Endothelial cell of umbilical vein (primary cell): ENCODE results near the gene ZNF205. TPM values are rescaled to one million over a fixed set of nuclear protein-coding genes. Genes with fewer than 3 reads are reported as not detected.

Source experiments
- BruUV-seq: library from RNA; stranded (reverse); fragments of 400-500 nt; replicated peaks from 2 replicates; lab custom pipeline; 2021; lab: Mats Ljungman, UMichigan
- CTCF ChIA-PET: fragments of 300-600, 350-600 bp; sonication (Branson Sonifier 250); formaldehyde crosslinking; loops from one replicate; lab custom pipeline; 2021; ENCODE audit warnings: antibody characterized with exemption, inconsistent platforms; lab: Charles Lee
- POLR2A ChIA-PET: fragments of 300-600, 350-600 bp; sonication (Branson Sonifier 250); formaldehyde crosslinking; loops from one replicate; lab custom pipeline; 2021; ENCODE audit warnings: antibody characterized with exemption, inconsistent platforms; lab: Charles Lee
- DNase-seq: peaks from one replicate; pipeline ENCODE4 v3.0.0-alpha.2; 2011; ENCODE audit warnings: low read depth, low spot score
- FAIRE-seq: peaks from 2 replicates; lab custom pipeline; 2011; peaks lifted over from hg19 to GRCh38; lab: Jason Lieb, UNC
- H2AFZ ChIP-seq: 2 replicates; pipeline ENCODE4 v1.6.0; 2012; ENCODE audit warnings: low read depth, low read length, control low read depth, inconsistent platforms
- H3K27ac ChIP-seq: 2 replicates; pipeline ENCODE4 v1.5.1; 2011; ENCODE audit warnings: low read depth, mild to moderate bottlenecking, control low read depth, low read length, moderate library complexity; ENCODE audit not compliant: insufficient read depth
- H3K27me3 ChIP-seq, 2 experiments: 2 replicates each; pipeline versions ENCODE4 v1.6.0 to v1.6.1; 2011; ENCODE audit warnings: low read length in 2 of 2, mixed read lengths in 1 of 2; ENCODE audit not compliant: control insufficient read depth in 2 of 2, insufficient read depth in 2 of 2
- H3K36me3 ChIP-seq, 2 experiments: 2 replicates in 1 of 2; 3 replicates in 1 of 2; pipeline ENCODE4 v1.5.1; 2011; ENCODE audit warnings: low read length in 2 of 2, mild to moderate bottlenecking in 1 of 2, moderate library complexity in 1 of 2; ENCODE audit not compliant: control insufficient read depth in 2 of 2, insufficient read depth in 2 of 2; ENCODE audit errors: extremely low read depth in 1 of 2
- H3K4me1 ChIP-seq: 3 replicates; pipeline ENCODE4 v1.5.1; 2011; ENCODE audit warnings: mild to moderate bottlenecking, low read length; ENCODE audit not compliant: control insufficient read depth, insufficient read depth; ENCODE audit errors: extremely low read depth
- H3K4me2 ChIP-seq: 2 replicates; pipeline ENCODE4 v1.6.1; 2011; ENCODE audit warnings: low read length, control low read depth, mixed read lengths; ENCODE audit not compliant: insufficient read depth
- H3K4me3 ChIP-seq, 3 experiments: fragments of 200-600 bp in 1 of 3; sonication (generic), shearing (Covaris generic) in 1 of 3; replicated peaks in 1 of 3; 2 replicates each; pipeline ENCODE4 v1.5.1; 2011 to 2016; ENCODE audit warnings: control low read depth in 3 of 3, low read length in 3 of 3, mild to moderate bottlenecking in 2 of 3, inconsistent platforms in 1 of 3, low read depth in 1 of 3, moderate library complexity in 1 of 3; ENCODE audit not compliant: insufficient read depth in 1 of 3
- H3K79me2 ChIP-seq: 2 replicates; pipeline ENCODE4 v1.6.0; 2012; ENCODE audit warnings: low read length, inconsistent platforms; ENCODE audit not compliant: control insufficient read depth, insufficient read depth
- H3K9ac ChIP-seq: replicated peaks from 2 replicates; pipeline ENCODE3; 2011; ENCODE audit warnings: low read length, control low read depth; ENCODE audit not compliant: insufficient read depth; ENCODE audit errors: extremely low read depth
- H3K9me1 ChIP-seq: replicated peaks from 3 replicates; pipeline ENCODE4 v1.6.0; 2011; ENCODE audit warnings: mild to moderate bottlenecking, low read length; ENCODE audit not compliant: control insufficient read depth, insufficient read depth; ENCODE audit errors: extremely low read depth
- H3K9me3 ChIP-seq: replicated peaks from 2 replicates; pipeline ENCODE4 v1.5.1; 2012; ENCODE audit warnings: low read length, inconsistent platforms; ENCODE audit not compliant: control insufficient read depth, insufficient read depth
- H4K20me1 ChIP-seq: replicated peaks from 2 replicates; pipeline ENCODE3; 2011; ENCODE audit warnings: mild to moderate bottlenecking, low read length; ENCODE audit not compliant: control insufficient read depth, insufficient read depth; ENCODE audit errors: extremely low read depth
- EZH2 ChIP-seq: IDR thresholded peaks from 2 replicates; pipeline ENCODE4 v1.6.1; 2012; ENCODE audit warnings: borderline replicate concordance, low read depth, mild to moderate bottlenecking, moderate library complexity, low read length, inconsistent platforms; ENCODE audit not compliant: severe bottlenecking
- FOS ChIP-seq: IDR thresholded peaks from 2 replicates; pipeline ENCODE4 v1.6.1; 2011; ENCODE audit warnings: mild to moderate bottlenecking, low read length, moderate library complexity, borderline replicate concordance; ENCODE audit not compliant: insufficient read depth
- GATA2 ChIP-seq: IDR thresholded peaks from 2 replicates; pipeline ENCODE4 v1.7.0; 2011; ENCODE audit warnings: low read depth, mild to moderate bottlenecking, moderate library complexity, mixed read lengths, low read length; ENCODE audit not compliant: insufficient read length, insufficient read depth
- JUN ChIP-seq: IDR thresholded peaks from 2 replicates; pipeline ENCODE4 v1.6.1; 2011; ENCODE audit warnings: borderline replicate concordance, low read depth; ENCODE audit not compliant: insufficient read length, insufficient read depth
- MYC ChIP-seq: IDR thresholded peaks from one replicate; pipeline ENCODE4 v1.6.1; 2011; ENCODE audit warnings: mild to moderate bottlenecking, low read depth, low read length
- POLR2A ChIP-seq: IDR thresholded peaks from 2 replicates; pipeline ENCODE4 v1.6.1; 2012; ENCODE audit warnings: low read depth, mild to moderate bottlenecking, control low read depth, low read length
- POLR2AphosphoS5 ChIP-seq: IDR thresholded peaks from 2 replicates; pipeline ENCODE4 v1.6.1; 2012; ENCODE audit warnings: low read depth, mild to moderate bottlenecking, control low read depth, low read length, moderate library complexity; ENCODE audit not compliant: insufficient read depth
- dilution Hi-C: fragments of 300-500 bp; cut with MboI; formaldehyde crosslinking; loops from one replicate; pipeline ENCODE4 v1.15.0; 2019; ENCODE audit warnings: low sequenced_read_pairs; ENCODE audit not compliant: extremely low pct_ligation_motif_present
- intact Hi-C: fragments of 100-400 bp; cut with micrococcal nuclease; formaldehyde crosslinking; loops from one replicate; pipeline ENCODE4 v1.10.0; 2022
- polyA plus RNA-seq, 4 experiments: library from polyadenylated mRNA; depleted of rRNA in 3 of 4; stranded (reverse) in 3 of 4; unstranded in 1 of 4; fragments of >200 nt; gene quantifications; 2 replicates each; pipeline versions ENCODE4 v1.2.1 to v1.2.3, GENCODE V29; 2011 to 2012; ENCODE audit warnings: missing spikeins in 1 of 4
- total RNA-seq: library from RNA; stranded (reverse); gene quantifications from 2 replicates; pipeline ENCODE4 v1.2.3, GENCODE V29; 2021
- TF ChIP-seq, protein P1 (sequence below), 2 donors: IDR thresholded peaks; 1 replicate in 1 of 2; 2 replicates in 1 of 2; pipeline ENCODE4 v1.5.1; 2011; ENCODE audit warnings: low read length in 2 of 2, mild to moderate bottlenecking in 2 of 2, moderate library complexity in 2 of 2, control low read depth in 1 of 2, inconsistent platforms in 1 of 2, low read depth in 1 of 2; ENCODE audit not compliant: insufficient read depth in 1 of 2; ENCODE audit errors: extremely low read depth in 1 of 2
- TF ChIP-seq, protein P2 (sequence below): IDR thresholded peaks from 2 replicates; pipeline ENCODE4 v1.6.1; 2011; ENCODE audit not compliant: insufficient read depth, insufficient read length

ZNF205 gene
- total and polyA plus RNA-seq, 2 donors (not counting 3 experiments of a cell fraction or from before 2014, with no cell fraction given), result 18.5 to 19.0 TPM

DNA sequence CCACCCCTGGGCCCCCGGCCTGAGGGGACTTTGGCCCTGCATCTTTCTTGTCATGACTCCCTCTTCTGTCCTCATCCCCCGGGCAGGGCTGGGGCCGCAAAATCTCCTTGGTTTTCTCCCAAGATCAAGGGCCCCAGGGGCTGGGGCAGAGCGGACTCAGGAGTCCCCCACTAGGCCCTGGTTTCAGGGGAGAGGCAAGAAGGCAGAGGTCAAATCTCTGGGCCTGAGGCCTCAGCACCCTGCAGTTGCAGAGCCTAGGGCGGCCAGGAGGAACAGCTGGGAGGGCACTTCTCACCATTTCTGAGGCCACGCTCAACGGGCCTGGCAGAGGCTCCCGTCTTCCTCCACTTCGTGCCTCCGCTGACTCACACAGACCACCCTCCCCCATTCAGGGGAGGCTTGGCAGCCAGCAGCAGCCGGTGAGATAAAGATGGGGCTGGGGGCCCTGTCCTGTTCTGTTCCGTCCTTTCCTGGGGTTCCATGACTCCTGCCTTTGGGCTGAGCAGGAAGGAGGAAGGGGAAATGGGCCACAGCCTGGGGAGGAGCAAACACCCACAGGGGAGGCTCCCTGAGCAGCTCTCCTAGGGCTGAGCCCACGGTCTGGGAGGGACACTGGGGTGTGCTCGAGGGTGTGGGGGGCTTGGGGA lies 25.7 kb upstream of the ZNF205 start:
- no peaks in the 10 kb centered on the region for H3K79me2 ChIP-seq
- H3K9me3 ChIP-seq, result no peaks in the 10 kb centered on the region
- H2AFZ ChIP-seq, result peak overlapping the region; percentile 5
- FAIRE-seq (no peak), DNase-seq (peak; percentile 66)
- POLR2A ChIA-PET, result no interaction called here
- H3K27ac ChIP-seq, result peak overlapping the region; percentile 73
- no peaks in the 10 kb centered on the region for H3K27me3 ChIP-seq
- no TSS peak for BruUV-seq
- peak overlapping the region in 1 of 3 experiments; percentile 5 for H3K4me3 ChIP-seq
- TF ChIP-seq EZH2 (no peak), FOS (peak; percentile 72), JUN (peak; percentile 9)
- no peaks in the 10 kb centered on the region for H3K36me3 ChIP-seq
- peak overlapping the region; percentile 23 for H3K4me2 ChIP-seq
- H3K9ac ChIP-seq, result peak overlapping the region; percentile 42
- intact Hi-C loops (loop anchor here (1.0 to 2.0 kb wide), 4 partner anchors 16 to 38 kb away; partner anchors contain the start of gene IL32), dilution Hi-C loops (no loop called here)
- no peaks in the 10 kb centered on the region for H3K9me1 ChIP-seq
- H3K4me1 ChIP-seq, result peaks cover 25% of the 10 kb centered on the region
- CTCF ChIA-PET, result interaction anchor here (1.0 to 5.1 kb wide), 13 partner anchors 11 to 79 kb away, joined by 3 to 29 read pairs (median 5); partner anchors contain the start of genes IL32 and ZNF213
- no peaks in the 10 kb centered on the region for H4K20me1 ChIP-seq

DNA sequence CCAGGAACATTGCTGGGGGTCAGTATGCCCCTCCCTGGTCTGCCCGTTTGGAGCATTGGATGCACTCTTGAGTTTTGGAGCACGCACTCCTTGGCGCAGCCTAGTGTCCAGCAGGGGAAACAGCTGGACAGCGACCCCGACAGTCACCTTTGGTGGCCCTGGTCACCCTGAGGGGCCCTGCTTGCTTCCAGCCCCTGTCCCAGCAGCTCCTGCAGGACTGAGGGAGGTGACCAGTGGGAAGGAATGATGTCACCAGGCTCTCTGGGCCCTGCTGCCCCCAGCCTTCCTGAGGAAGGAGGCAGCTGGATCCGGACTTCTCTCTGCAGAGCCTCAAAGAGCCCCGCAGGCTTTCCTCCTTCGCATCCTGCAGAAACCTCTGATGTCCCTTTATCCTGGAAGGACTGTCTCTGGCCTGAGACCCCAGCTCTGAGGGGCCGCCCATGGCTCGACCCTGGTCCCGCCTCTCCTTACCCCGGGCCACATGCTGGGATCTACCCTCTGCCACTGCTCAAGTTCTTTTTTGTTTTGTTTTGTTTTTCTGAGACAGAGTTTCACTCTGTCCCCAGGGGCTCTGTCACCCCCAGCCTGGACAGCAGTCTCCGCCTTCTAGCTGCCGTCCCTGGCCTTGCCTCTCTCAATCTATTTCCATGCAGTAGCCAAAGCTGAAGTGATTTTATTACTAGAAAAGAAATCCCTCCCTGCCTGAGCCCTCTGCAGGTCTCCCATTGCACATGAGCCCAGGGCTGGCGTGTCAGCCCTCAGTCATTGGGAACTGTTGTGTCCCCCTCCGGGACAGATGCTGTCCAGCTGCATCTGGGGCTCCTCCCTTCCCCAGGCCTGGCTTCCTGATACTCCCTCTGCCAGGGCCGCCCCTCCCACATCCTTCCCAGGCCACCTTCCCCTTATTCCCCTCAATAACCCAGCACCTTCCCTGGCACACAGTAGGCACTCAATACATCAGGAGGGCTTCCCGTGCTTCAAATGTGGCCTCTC lies 24.8 kb upstream of the ZNF205 start:
- ChIA-PET CTCF (interaction anchor here (1.0 to 5.1 kb wide), 14 partner anchors 10 to 79 kb away, joined by 3 to 29 read pairs (median 5); partner anchors contain the start of genes IL32 and ZNF213), POLR2A (no interaction called here)
- dilution Hi-C loops, result no loop called here
- H3K4me3 ChIP-seq, result peak overlapping the region in 1 of 3 experiments; percentile 5
- H3K9me3 ChIP-seq, result no peaks in the 10 kb centered on the region
- H3K27ac ChIP-seq, result peak overlapping the region; percentile 73
- H3K36me3 ChIP-seq, result no peaks in the 10 kb centered on the region
- no peaks in the 10 kb centered on the region for H4K20me1 ChIP-seq
- no peaks in the 10 kb centered on the region for H3K27me3 ChIP-seq
- TF ChIP-seq POLR2A, result peak; percentile 52
- no peak for TF ChIP-seq MYC
- TF ChIP-seq FOS, result no peak
- peak; percentile 87 for TF ChIP-seq POLR2AphosphoS5
- TF ChIP-seq, protein P1, sequence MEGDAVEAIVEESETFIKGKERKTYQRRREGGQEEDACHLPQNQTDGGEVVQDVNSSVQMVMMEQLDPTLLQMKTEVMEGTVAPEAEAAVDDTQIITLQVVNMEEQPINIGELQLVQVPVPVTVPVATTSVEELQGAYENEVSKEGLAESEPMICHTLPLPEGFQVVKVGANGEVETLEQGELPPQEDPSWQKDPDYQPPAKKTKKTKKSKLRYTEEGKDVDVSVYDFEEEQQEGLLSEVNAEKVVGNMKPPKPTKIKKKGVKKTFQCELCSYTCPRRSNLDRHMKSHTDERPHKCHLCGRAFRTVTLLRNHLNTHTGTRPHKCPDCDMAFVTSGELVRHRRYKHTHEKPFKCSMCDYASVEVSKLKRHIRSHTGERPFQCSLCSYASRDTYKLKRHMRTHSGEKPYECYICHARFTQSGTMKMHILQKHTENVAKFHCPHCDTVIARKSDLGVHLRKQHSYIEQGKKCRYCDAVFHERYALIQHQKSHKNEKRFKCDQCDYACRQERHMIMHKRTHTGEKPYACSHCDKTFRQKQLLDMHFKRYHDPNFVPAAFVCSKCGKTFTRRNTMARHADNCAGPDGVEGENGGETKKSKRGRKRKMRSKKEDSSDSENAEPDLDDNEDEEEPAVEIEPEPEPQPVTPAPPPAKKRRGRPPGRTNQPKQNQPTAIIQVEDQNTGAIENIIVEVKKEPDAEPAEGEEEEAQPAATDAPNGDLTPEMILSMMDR (IDR thresholded peaks at IDR 0.05; ENCODE audit: extremely low read depth in 1 of 2, insufficient read depth in 1 of 2, low read depth in 1 of 2, low read length in 2 of 2), result peak; percentile 3 to 23
- no peak for TF ChIP-seq GATA2
- TF ChIP-seq JUN, result peak; percentile 71
- no peak for TF ChIP-seq EZH2
- TF ChIP-seq, protein P2, sequence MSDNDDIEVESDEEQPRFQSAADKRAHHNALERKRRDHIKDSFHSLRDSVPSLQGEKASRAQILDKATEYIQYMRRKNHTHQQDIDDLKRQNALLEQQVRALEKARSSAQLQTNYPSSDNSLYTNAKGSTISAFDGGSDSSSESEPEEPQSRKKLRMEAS, result no peak
- peak overlapping the region; percentile 23 for H3K4me2 ChIP-seq
- peak overlapping the region; percentile 5 for H2AFZ ChIP-seq
- no peaks in the 10 kb centered on the region for H3K9me1 ChIP-seq
- intact Hi-C loops, result loop anchor here (1.0 to 2.0 kb wide), 4 partner anchors 15 to 37 kb away; partner anchors contain the start of gene IL32
- peaks cover 25% of the 10 kb centered on the region for H3K4me1 ChIP-seq
- peak overlapping the region; percentile 42 for H3K9ac ChIP-seq
- BruUV-seq, result no TSS peak
- no peaks in the 10 kb centered on the region for H3K79me2 ChIP-seq
- FAIRE-seq, result peak; percentile 95
- DNase-seq, result peak; percentile 89
